ENCODE data around the gene MGMT. TPM values are rescaled to one million over a fixed set of nuclear protein-coding genes. Genes with fewer than 3 reads are reported as not detected.

Gene MGMT
- total RNA-seq, 1 donor from 2014 or later: 14.5 TPM

DNA sequence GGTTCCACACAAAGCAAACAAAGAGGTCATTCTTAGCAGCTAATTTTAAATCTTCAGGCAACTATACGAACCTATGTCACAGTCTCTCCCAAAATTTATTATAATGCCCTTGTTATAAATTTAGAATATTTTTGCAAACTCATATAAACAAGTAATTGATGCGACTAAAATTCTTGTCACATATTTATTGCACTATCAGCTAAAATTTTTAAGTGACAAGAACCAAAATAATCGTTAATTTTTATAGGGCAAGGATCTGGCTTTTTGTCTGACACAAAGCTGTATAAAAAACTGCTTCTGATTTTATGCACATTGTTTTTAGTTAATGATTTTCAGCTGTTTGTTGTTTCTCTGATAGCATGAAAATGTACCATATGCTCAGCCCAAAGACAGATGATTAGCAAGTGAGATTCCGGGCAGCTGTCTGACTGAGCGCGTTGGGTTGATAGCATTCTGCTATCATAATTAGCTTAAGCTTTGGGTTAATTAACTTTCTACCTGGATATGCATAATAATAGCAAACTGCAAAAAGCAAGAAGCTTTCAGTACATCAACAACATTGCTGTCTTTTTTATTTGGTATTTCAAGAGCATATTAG, 136.0 kb downstream of the MGMT start:
- DNase-seq (ENCODE audit: missing footprints): no peak
- intact Hi-C loops (cut with DNase I): no loop called here
- no peak for ATAC-seq

DNA sequence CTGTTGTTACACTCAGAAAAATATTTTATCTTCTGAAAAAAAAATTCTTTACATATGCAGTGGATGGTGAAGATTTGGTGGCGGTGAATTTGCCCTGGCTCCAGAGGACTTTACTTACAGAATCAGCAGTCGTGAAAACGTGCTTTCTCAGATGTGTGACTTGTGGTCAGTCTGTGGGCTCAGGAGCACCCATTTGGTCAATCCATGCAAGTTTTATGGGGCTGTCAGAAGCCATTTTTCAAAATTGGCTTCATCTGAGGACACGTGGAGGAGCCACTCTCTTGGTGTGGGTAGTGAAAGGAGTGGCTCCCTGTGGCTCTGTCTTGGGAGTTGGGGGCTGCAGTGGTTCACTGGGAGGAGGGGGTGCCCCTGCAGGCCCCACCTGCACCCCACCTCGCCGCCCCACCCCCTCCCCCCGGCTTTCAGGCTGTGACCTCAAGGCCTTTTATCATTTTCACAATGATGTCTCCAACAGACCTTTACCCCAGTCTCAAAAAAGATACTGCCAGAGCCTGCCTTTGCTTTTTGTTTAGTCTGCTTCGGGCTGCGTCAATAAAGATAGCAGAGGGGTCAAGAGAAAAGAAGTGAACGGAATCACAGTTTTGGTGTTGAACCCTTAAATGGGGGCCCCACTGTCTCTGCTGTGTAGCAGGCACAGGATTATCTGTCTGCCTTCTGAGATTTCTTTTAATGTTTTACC, 137.4 kb downstream of the MGMT start:
- intact Hi-C loops (cut with DNase I): no loop called here
- DNase-seq (ENCODE audit: missing footprints) (no peak), ATAC-seq (no peak)

DNA sequence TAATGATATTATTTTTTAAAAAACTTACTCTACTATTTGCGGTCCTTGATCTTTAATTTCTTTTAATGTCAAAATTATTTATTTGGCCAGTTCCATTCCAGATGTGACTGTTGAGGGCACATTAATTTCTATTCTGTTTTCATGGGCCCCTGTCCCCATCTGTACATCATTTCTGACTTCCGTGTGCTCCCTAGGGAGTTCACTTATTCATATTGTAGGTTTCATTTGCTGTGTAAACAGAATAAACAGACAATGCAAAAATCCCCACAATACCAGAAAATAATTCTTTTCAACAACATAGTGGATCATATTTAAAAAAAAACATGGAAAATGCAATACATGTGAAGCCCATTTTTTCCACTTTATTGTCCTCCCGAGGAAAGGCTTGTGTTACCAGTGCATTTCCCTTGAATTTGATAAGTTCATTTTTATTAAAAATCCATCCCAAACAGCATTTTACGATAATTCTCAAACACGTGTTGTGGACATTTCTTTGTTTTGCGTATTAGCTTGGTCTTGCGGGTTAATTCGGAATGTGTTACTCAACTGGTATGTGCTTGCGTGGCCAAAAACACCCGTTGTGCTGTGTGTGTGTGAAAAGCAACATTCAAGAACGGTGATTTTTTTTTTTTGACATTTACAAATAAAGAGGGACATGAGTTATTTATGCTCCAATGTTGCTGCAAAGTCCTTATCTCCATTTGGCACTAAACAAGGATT, 138.4 kb downstream of the MGMT start:
- ATAC-seq: no peak
- DNase-seq (ENCODE audit: missing footprints): no peak
- intact Hi-C loops (cut with DNase I): no loop called here

DNA sequence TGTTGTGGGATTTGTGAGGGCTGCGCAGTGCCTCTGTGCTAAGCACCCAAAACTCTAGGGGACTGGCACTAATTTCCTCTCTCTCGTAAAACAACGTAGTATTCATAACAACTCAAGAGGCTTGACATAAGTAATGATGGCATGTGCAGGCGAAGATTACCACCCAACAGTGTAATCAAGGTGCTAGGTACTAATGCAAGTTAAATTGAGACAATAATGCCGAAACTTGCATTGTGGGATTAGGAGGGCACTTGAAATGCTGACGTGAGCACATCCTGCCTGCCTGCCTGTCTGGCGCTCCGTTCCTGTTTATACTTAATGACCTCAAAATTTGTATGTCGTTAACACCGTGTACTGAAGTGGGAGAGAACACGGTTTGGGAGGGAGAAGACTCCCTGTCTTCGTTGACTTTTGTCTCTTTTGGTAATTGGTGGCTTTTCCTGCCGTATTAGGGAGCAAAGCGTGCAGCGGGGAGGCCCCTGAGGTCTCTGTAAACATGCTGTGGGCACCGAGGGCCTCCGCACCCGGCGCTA, 139.0 kb downstream of the MGMT start:
- ATAC-seq (no peak), DNase-seq (ENCODE audit: missing footprints) (no peak)
- intact Hi-C loops (cut with DNase I): no loop called here

DNA sequence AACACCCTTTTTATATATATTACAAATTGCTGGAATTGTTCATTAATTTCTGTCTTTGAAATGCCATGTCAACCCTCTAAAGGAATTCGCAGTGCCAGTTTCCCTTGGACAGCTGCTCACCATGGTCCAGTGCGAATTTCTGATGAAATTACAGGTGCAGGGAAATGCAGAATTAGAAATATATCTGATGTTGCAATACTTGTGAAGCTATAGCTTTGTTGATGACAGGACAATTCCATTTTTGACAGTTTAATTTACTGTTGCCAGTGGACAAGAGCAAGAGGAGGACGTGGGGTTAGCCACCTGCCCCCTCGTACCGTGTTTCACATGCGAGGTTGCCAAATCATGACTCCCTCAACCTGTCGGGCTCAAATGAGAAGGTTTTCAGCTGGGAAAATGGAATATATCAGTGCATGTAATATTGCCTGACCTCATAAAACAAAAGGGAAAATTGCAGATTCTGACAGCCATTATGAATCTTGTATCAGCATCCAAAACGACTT, 140.6 kb downstream of the MGMT start:
- no peak for ATAC-seq
- intact Hi-C loops (cut with DNase I): no loop called here
- DNase-seq (ENCODE audit: missing footprints): no peak

GRCh38 chr10:129608653-129609052, 141.6 kb downstream of the MGMT start:
- no peak for DNase-seq (ENCODE audit: missing footprints)
- ATAC-seq: no peak
- intact Hi-C loops (cut with DNase I): no loop called here

DNA sequence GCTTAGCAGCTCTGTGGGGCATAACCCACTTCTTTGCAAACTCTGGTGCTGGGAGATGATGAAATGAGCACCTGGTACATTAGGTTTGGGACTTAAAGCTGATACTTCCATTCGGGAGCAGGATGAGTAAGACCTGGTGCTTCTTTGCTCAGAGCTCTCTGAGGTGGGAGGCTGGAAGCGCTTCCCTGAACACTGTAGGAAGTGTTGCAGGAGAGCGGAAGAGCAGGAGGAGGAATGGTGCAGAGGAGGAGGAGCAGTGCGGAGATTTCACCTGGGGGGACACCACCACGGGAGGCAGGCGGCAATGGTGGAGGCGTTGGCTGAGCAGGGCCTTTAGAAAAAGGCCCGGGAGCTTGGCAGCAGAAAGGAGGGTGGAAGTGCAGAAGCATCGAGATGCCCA, 142.5 kb downstream of the MGMT start:
- ATAC-seq: no peak
- intact Hi-C loops (cut with DNase I): no loop called here
- DNase-seq (ENCODE audit: missing footprints): no peak

- ATAC-seq (no peak), DNase-seq (ENCODE audit: missing footprints) (no peak)
- intact Hi-C loops (cut with DNase I): no loop called here
Observed at GRCh38 chr10:129612481-129613109, 145.6 kb downstream of the MGMT start.

GRCh38 chr10:129613377-129613980, 146.4 kb downstream of the MGMT start:
- no peak for DNase-seq (ENCODE audit: missing footprints)
- ATAC-seq: no peak
- intact Hi-C loops (cut with DNase I): no loop called here

GRCh38 chr10:129614341-129614740, 147.3 kb downstream of the MGMT start:
- peak; percentile 72 for DNase-seq (ENCODE audit: missing footprints)
- ATAC-seq: peak; percentile 44
- intact Hi-C loops (cut with DNase I): no loop called here

DNA sequence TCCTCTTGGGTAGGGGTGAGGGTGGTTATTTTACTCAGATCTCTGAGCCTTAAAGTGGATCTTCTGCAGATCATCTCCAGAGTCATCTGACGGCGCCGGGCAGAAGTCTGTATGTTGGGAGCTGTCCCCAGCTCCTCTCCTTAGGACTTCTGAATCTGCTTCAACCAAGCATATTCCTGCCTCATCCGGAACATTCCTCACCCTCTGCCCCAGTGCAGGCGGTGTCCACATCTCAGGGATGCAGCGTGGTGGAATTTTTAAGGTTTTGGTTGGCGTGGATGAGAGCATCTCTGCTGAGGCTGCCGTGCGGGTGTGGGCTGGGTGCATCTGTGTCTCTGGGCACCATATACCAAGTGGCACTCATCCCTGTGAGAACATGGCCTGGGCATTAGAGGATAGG, 148.3 kb downstream of the MGMT start:
- ATAC-seq: no peak
- intact Hi-C loops (cut with DNase I): no loop called here
- DNase-seq (ENCODE audit: missing footprints): no peak

DNA sequence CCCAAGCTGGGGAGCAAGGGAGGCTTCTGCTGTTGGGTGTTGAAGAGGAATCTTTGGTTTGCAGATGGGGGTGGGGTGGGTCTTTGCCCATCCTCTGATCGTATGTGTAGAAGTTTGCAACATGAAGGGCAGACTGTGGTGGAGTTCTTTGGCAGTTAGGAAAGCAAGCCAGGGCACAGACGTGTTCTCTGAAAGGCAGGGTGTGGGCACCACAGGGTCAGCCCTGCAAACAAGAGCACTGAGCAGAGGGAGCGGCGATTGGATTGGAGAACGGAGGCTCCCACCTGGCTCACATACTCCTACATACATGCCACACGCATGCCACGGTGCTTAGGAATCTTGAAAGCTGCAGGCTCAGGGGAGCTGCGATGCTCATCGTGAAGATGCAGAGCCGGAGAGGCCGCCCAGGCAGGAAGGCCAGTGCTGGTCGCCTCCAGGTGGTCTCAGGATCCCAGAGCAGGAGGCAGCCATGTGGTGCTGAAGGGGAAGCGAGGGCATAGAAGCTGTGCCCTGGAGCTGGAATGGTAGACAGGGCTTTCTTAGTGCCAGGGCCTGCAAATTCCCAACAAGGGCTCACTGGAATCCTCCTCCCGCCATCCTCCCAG, 149.0 kb downstream of the MGMT start:
- DNase-seq (ENCODE audit: missing footprints): no peak
- intact Hi-C loops (cut with DNase I): no loop called here
- no peak for ATAC-seq

DNA sequence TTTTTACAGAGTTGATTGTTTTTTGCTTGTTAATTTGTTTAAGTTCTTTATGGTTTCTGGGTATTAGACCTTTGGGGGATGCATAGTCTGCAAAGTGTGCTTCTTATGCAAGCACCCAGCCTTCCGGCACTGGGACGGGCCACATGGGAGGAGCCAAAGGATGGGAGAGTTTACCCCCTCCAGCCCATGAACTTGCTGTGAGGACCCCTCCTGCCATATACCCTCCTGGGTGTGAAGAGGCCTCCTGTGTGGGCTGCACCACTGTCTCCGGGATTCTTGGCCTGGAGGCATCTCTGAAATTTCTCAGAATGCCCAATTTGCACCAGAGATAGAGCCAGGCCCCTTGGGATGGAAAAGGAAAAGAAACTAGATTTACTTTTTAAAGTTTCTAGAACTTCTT, 150.7 kb downstream of the MGMT start:
- intact Hi-C loops (cut with DNase I): no loop called here
- DNase-seq (ENCODE audit: missing footprints) (no peak), ATAC-seq (no peak)

- DNase-seq (ENCODE audit: missing footprints): no peak
- intact Hi-C loops (cut with DNase I): loop anchor here (10.0 kb wide), 1 partner anchor 586 kb away; no protein-coding TSS in a partner anchor
Observed at GRCh38 chr10:129621062-129621461, 154.0 kb downstream of the MGMT start.

GRCh38 chr10:129621693-129622092, 154.7 kb downstream of the MGMT start:
- ATAC-seq (no peak), DNase-seq (ENCODE audit: missing footprints) (no peak)
- intact Hi-C loops (cut with DNase I): loop anchor here (10.0 kb wide), 1 partner anchor 587 kb away; no protein-coding TSS in a partner anchor

More at GRCh38 chr10:129621062-129621461, 154.0 kb downstream of the MGMT start:
- no peak for ATAC-seq

- DNase-seq (ENCODE audit: missing footprints) (no peak), ATAC-seq (no peak)
- intact Hi-C loops (cut with DNase I): loop anchor here (10.0 kb wide), 1 partner anchor 587 kb away; no protein-coding TSS in a partner anchor
Observed at GRCh38 chr10:129622291-129622690, 155.2 kb downstream of the MGMT start.

- intact Hi-C loops (cut with DNase I): loop anchor here (10.0 kb wide), 1 partner anchor 588 kb away; no protein-coding TSS in a partner anchor
- no peak for DNase-seq (ENCODE audit: missing footprints)
- ATAC-seq: no peak
Observed at GRCh38 chr10:129622736-129623135, 155.7 kb downstream of the MGMT start.

DNA sequence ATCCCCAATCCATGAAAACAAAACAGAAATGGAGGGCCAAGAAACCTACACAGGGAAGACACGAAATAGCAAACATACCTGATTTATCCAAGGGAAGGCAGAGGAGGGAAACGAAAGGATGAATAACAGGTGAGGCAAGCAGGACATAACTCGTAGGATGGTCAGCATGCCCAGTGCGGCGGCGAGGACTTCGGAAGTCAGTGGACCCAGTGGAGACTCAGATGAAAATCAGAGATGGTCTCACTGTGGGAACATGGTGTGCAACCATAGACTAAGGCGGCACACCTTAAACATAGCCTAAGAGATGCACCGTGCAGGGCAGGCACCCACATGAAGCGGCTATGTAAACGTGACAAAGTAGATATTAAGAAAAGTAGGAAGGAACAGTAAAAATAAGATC, 157.5 kb downstream of the MGMT start:
- no peak for ATAC-seq
- DNase-seq (ENCODE audit: missing footprints): no peak
- intact Hi-C loops (cut with DNase I): loop anchor here (10.0 kb wide), 1 partner anchor 590 kb away; no protein-coding TSS in a partner anchor

Measured in Right ventricle myocardium inferior (tissue), 1 donor.